Keratinocyte (primary cell): ENCODE measurements around the gene COL20A1. TPM values are rescaled to one million over a fixed set of nuclear protein-coding genes. Genes with fewer than 3 reads are reported as not detected.

Experiments
- DNase-seq: peaks from one replicate; pipeline ENCODE4 v3.0.0-alpha.2; 2011; ENCODE audit warnings: low read depth, missing footprints, low spot score
- FAIRE-seq: peaks from 2 replicates; lab custom pipeline; 2011; peaks lifted over from hg19 to GRCh38; lab: Jason Lieb, UNC
- H2AFZ ChIP-seq: 2 replicates; pipeline ENCODE4 v1.6.0; 2012; ENCODE audit warnings: low read length, control low read depth, inconsistent platforms; ENCODE audit not compliant: control insufficient read depth
- H3K27ac ChIP-seq: 2 replicates; pipeline ENCODE4 v1.5.1; 2011; ENCODE audit warnings: low read length; ENCODE audit not compliant: control insufficient read depth, insufficient read depth
- H3K27me3 ChIP-seq: 3 replicates; pipeline ENCODE4 v1.6.0; 2011; ENCODE audit warnings: low read length; ENCODE audit not compliant: control insufficient read depth, insufficient read depth; ENCODE audit errors: extremely low read depth
- H3K36me3 ChIP-seq, 2 experiments: 2 replicates in 1 of 2; 3 replicates in 1 of 2; pipeline ENCODE4 v1.5.1; 2011; ENCODE audit warnings: low read length in 2 of 2, mild to moderate bottlenecking in 1 of 2; ENCODE audit not compliant: control insufficient read depth in 2 of 2, insufficient read depth in 2 of 2; ENCODE audit errors: extremely low read depth in 1 of 2
- H3K4me1 ChIP-seq: 3 replicates; pipeline ENCODE4 v1.5.1; 2011; ENCODE audit warnings: low read length; ENCODE audit not compliant: control insufficient read depth, insufficient read depth; ENCODE audit errors: extremely low read depth
- H3K4me2 ChIP-seq: 3 replicates; pipeline ENCODE4 v1.6.0; 2011; ENCODE audit warnings: low read depth, low read length; ENCODE audit not compliant: control insufficient read depth, insufficient read depth; ENCODE audit errors: extremely low read depth
- H3K4me3 ChIP-seq, 3 experiments: fragments of 200-600 bp in 1 of 3; sonication (generic) in 1 of 3; 2 replicates in 2 of 3; 3 replicates in 1 of 3; pipeline ENCODE4 v1.5.1; 2011 to 2016; ENCODE audit warnings: low read length in 3 of 3, mild to moderate bottlenecking in 3 of 3, control low read depth in 2 of 3, inconsistent platforms in 1 of 3, low read depth in 1 of 3, mixed read lengths in 1 of 3, mixed run types in 1 of 3, moderate library complexity in 1 of 3; ENCODE audit not compliant: control insufficient read depth in 2 of 3, insufficient read depth in 2 of 3; ENCODE audit errors: extremely low read depth in 1 of 3
- H3K79me2 ChIP-seq: 2 replicates; pipeline ENCODE4 v1.6.0; 2012; ENCODE audit warnings: low read length; ENCODE audit not compliant: control insufficient read depth, insufficient read depth
- H3K9ac ChIP-seq: 3 replicates; pipeline ENCODE4 v1.6.0; 2011; ENCODE audit warnings: low read length; ENCODE audit not compliant: control insufficient read depth, insufficient read depth; ENCODE audit errors: extremely low read depth
- H3K9me1 ChIP-seq: 3 replicates; pipeline ENCODE4 v1.6.0; 2011; ENCODE audit warnings: low read length; ENCODE audit not compliant: control insufficient read depth, insufficient read depth; ENCODE audit errors: extremely low read depth
- H3K9me3 ChIP-seq: 2 replicates; pipeline ENCODE4 v1.5.1; 2012; ENCODE audit warnings: low read depth, low read length; ENCODE audit not compliant: control insufficient read depth
- H4K20me1 ChIP-seq: 3 replicates; pipeline ENCODE4 v1.6.0; 2011; ENCODE audit warnings: low read length; ENCODE audit not compliant: control insufficient read depth, insufficient read depth; ENCODE audit errors: extremely low read depth
- CTCF ChIP-seq, 3 experiments: IDR thresholded peaks in 1 of 3; conservative IDR thresholded peaks in 1 of 3; optimal IDR thresholded peaks in 1 of 3; 2 replicates in 2 of 3; 3 replicates in 1 of 3; pipeline versions ENCODE3 to v1.5.1; 2011; ENCODE audit warnings: low read length in 3 of 3, mild to moderate bottlenecking in 3 of 3, moderate library complexity in 2 of 3, control low read depth in 1 of 3, inconsistent platforms in 1 of 3; ENCODE audit not compliant: insufficient read depth in 2 of 3; ENCODE audit errors: extremely low read depth in 1 of 3
- EZH2 ChIP-seq: IDR thresholded peaks from one replicate; pipeline ENCODE4 v1.6.1; 2012; ENCODE audit warnings: inconsistent platforms, mild to moderate bottlenecking, low read length, moderate library complexity
- dilution Hi-C: fragments of 300-500 bp; cut with MboI; formaldehyde crosslinking; loops from one replicate; pipeline ENCODE4 v1.7.0; 2020; ENCODE audit warnings: low sequenced_read_pairs; ENCODE audit not compliant: extremely low pct_ligation_motif_present
- polyA plus RNA-seq, 5 experiments: library from polyadenylated mRNA; depleted of rRNA in 3 of 5; stranded (reverse) in 3 of 5; stranded (forward) in 1 of 5; unstranded in 1 of 5; fragments of >200 nt; gene quantifications; 1 replicate in 1 of 5; 2 replicates in 3 of 5; 3 replicates in 1 of 5; pipeline versions ENCODE4 v1.2.1 to v1.2.3, GENCODE V29; 2011 to 2012; ENCODE audit warnings: missing spikeins in 2 of 5, low read depth in 1 of 5, low replicate concordance in 1 of 5

COL20A1 gene
- polyA plus RNA-seq, 1 donor (not counting 4 experiments of a cell fraction or from before 2014, with no cell fraction given): not detected

- TF ChIP-seq EZH2 (no peak), CTCF (optimal IDR thresholded peaks at IDR 0.05 in 1 of 3, IDR thresholded peaks at IDR 0.05 in 1 of 3, conservative IDR thresholded peaks at IDR 0.05 in 1 of 3; ENCODE audit: extremely low read depth in 1 of 3, insufficient read depth in 2 of 3, low read length in 3 of 3) (no peak)
- Histone ChIP-seq H3K4me2 (no peak overlapping the region), H3K27me3 (peaks cover 22% of the 10 kb centered on the region), H3K36me3 (no peaks in the 10 kb centered on the region), H3K27ac (no peak overlapping the region), H3K4me3 (no peak overlapping the region), H3K9me1 (no peaks in the 10 kb centered on the region), H2AFZ (no peak overlapping the region), H3K4me1 (no peaks in the 10 kb centered on the region), H3K9me3 (no peaks in the 10 kb centered on the region), H3K9ac (no peak overlapping the region), H4K20me1 (no peaks in the 10 kb centered on the region), H3K79me2 (no peaks in the 10 kb centered on the region)
- DNase-seq (no peak), FAIRE-seq (no peak)
- dilution Hi-C loops: no loop called here
Observed at GRCh38 chr20:63323357-63323981, 30.5 kb downstream of the COL20A1 start.

GRCh38 chr20:63325021-63325471, 32.1 kb downstream of the COL20A1 start:
- Histone ChIP-seq H3K79me2 (no peaks in the 10 kb centered on the region), H3K4me2 (no peak overlapping the region), H3K4me3 (no peak overlapping the region), H2AFZ (no peak overlapping the region), H3K9ac (no peak overlapping the region), H3K27me3 (peaks cover 22% of the 10 kb centered on the region), H3K36me3 (no peaks in the 10 kb centered on the region), H4K20me1 (no peaks in the 10 kb centered on the region), H3K4me1 (no peaks in the 10 kb centered on the region), H3K9me1 (no peaks in the 10 kb centered on the region), H3K9me3 (no peaks in the 10 kb centered on the region), H3K27ac (no peak overlapping the region)
- FAIRE-seq: no peak
- dilution Hi-C loops: no loop called here
- no peak for TF ChIP-seq CTCF (optimal IDR thresholded peaks at IDR 0.05 in 1 of 3, IDR thresholded peaks at IDR 0.05 in 1 of 3, conservative IDR thresholded peaks at IDR 0.05 in 1 of 3; ENCODE audit: extremely low read depth in 1 of 3, insufficient read depth in 2 of 3, low read length in 3 of 3)
- DNase-seq: no peak
